KMS-11 (cell line): Measurements from ENCODE around the gene NDUFB11.
A peak's percentile ranks its signal among the peaks of the same experiment; 100 is the strongest.

Experiments
- H2AFZ ChIP-seq: fragments of 200-600 bp; sonication (generic); 2 replicates; pipeline ENCODE4 v1.6.1; 2016; ENCODE audit warnings: antibody characterized with exemption, mixed run types, low read depth
- H3K27ac ChIP-seq: fragments of 200-600 bp; sonication (generic); 2 replicates; pipeline ENCODE4 v1.6.1; 2016; ENCODE audit warnings: mild to moderate bottlenecking, mixed run types
- H3K27me3 ChIP-seq: fragments of 200-600 bp; sonication (generic); 2 replicates; pipeline ENCODE4 v1.6.1; 2017; ENCODE audit warnings: mild to moderate bottlenecking, low read depth, mixed run types, moderate library complexity; ENCODE audit not compliant: insufficient read depth
- H3K36me3 ChIP-seq: fragments of 200-600 bp; sonication (generic); 2 replicates; pipeline ENCODE4 v1.6.1; 2017; ENCODE audit warnings: mild to moderate bottlenecking, mixed run types; ENCODE audit not compliant: insufficient read depth
- H3K4me1 ChIP-seq: fragments of 200-600 bp; sonication (generic); 2 replicates; pipeline ENCODE4 v1.6.1; 2016; ENCODE audit warnings: mild to moderate bottlenecking, low read depth, mixed run types; ENCODE audit not compliant: poor library complexity, severe bottlenecking
- H3K4me2 ChIP-seq: fragments of 200-600 bp; sonication (generic); 2 replicates; pipeline ENCODE4 v1.7.0; 2016; ENCODE audit warnings: mild to moderate bottlenecking, mixed run types
- H3K4me3 ChIP-seq: fragments of 200-600 bp; sonication (generic); IDR thresholded peaks from 2 replicates; pipeline ENCODE4 v1.6.1; 2017; ENCODE audit warnings: low read depth, low read length, mixed read lengths; ENCODE audit not compliant: insufficient read depth
- H3K79me2 ChIP-seq: fragments of 200-600 bp; sonication (generic); 2 replicates; pipeline ENCODE4 v1.6.1; 2016; ENCODE audit warnings: low read depth, mixed run types; ENCODE audit not compliant: insufficient read depth
- H3K9ac ChIP-seq: fragments of 200-600 bp; sonication (generic); 2 replicates; pipeline ENCODE4 v1.6.1; 2016; ENCODE audit warnings: mild to moderate bottlenecking, mixed run types
- H4K20me1 ChIP-seq: fragments of 200-600 bp; sonication (generic); 2 replicates; pipeline ENCODE4 v1.6.1; 2016; ENCODE audit warnings: mild to moderate bottlenecking, mixed run types; ENCODE audit not compliant: insufficient read depth
- TF ChIP-seq, protein P1 (sequence below): fragments of 200-600 bp; sonication (generic); conservative IDR thresholded peaks from 2 replicates; pipeline ENCODE4 v1.6.1; 2017; ENCODE audit warnings: low read depth, mild to moderate bottlenecking, antibody characterized with exemption, low read length, moderate library complexity, mixed read lengths

Gene NDUFB11

GRCh38 chrX:47093248-47093647, 51.3 kb downstream of the NDUFB11 start:
- H3K79me2 ChIP-seq: no peaks in the 10 kb centered on the region
- no peak overlapping the region for H3K9ac ChIP-seq
- no peak overlapping the region for H3K4me3 ChIP-seq
- TF ChIP-seq, protein P1, sequence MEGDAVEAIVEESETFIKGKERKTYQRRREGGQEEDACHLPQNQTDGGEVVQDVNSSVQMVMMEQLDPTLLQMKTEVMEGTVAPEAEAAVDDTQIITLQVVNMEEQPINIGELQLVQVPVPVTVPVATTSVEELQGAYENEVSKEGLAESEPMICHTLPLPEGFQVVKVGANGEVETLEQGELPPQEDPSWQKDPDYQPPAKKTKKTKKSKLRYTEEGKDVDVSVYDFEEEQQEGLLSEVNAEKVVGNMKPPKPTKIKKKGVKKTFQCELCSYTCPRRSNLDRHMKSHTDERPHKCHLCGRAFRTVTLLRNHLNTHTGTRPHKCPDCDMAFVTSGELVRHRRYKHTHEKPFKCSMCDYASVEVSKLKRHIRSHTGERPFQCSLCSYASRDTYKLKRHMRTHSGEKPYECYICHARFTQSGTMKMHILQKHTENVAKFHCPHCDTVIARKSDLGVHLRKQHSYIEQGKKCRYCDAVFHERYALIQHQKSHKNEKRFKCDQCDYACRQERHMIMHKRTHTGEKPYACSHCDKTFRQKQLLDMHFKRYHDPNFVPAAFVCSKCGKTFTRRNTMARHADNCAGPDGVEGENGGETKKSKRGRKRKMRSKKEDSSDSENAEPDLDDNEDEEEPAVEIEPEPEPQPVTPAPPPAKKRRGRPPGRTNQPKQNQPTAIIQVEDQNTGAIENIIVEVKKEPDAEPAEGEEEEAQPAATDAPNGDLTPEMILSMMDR: peak; percentile 65
- no peak overlapping the region for H3K4me2 ChIP-seq
- H3K27me3 ChIP-seq: no peaks in the 10 kb centered on the region
- H3K36me3 ChIP-seq: no peaks in the 10 kb centered on the region
- no peak overlapping the region for H3K27ac ChIP-seq
- peaks cover 30% of the 10 kb centered on the region for H3K4me1 ChIP-seq
- no peak overlapping the region for H2AFZ ChIP-seq
- no peaks in the 10 kb centered on the region for H4K20me1 ChIP-seq
